PC-9 (cell line): ENCODE measurements around the gene AKAP6. TPM values are rescaled to one million over a fixed set of nuclear protein-coding genes. Genes with fewer than 3 reads are reported as not detected.

Source experiments
- BruUV-seq: library from RNA; stranded (reverse); fragments of 400-500 nt; replicated peaks from 2 replicates; lab custom pipeline; 2021; lab: Mats Ljungman, UMichigan
- CTCF ChIA-PET: fragments of 300-600 bp; sonication (Branson Sonifier 250); formaldehyde crosslinking; loops from one replicate; lab custom pipeline; 2022; ENCODE audit warnings: antibody characterized with exemption; lab: Charles Lee
- POLR2A ChIA-PET: fragments of 300-600 bp; sonication (Branson Sonifier 250); formaldehyde crosslinking; loops from one replicate; lab custom pipeline; 2022; ENCODE audit warnings: antibody characterized with exemption; ENCODE audit not compliant: unreplicated experiment; lab: Charles Lee
- DNase-seq, 2 experiments: peaks; one replicate each; pipeline versions ENCODE4 v3.0.0 to v3.0.0-alpha.2; 2015 to 2022; ENCODE audit warnings: mixed read lengths in 1 of 2
- H2AFZ ChIP-seq: fragments of 200-600 bp; sonication (generic); 2 replicates; pipeline ENCODE4 v1.8.1; 2017; ENCODE audit warnings: antibody characterized with exemption
- H3F3A ChIP-seq: fragments of 200-600 bp; sonication (generic); 2 replicates; pipeline ENCODE4 v1.8.1; 2017; ENCODE audit warnings: antibody characterized with exemption, mild to moderate bottlenecking, low read depth; ENCODE audit not compliant: insufficient read depth
- H3K27ac ChIP-seq: fragments of 200-600 bp; sonication (generic); 2 replicates; pipeline ENCODE4 v1.6.1; 2016; ENCODE audit warnings: mixed run types
- H3K27me3 ChIP-seq: fragments of 200-600 bp; sonication (generic); 2 replicates; pipeline ENCODE4 v1.6.1; 2016; ENCODE audit warnings: low read depth, mixed run types; ENCODE audit not compliant: insufficient read depth
- H3K36me3 ChIP-seq: fragments of 200-600 bp; sonication (generic); 2 replicates; pipeline ENCODE4 v1.6.1; 2016; ENCODE audit warnings: low read depth, mixed run types
- H3K4me1 ChIP-seq: fragments of 200-600 bp; sonication (generic); replicated peaks from 2 replicates; pipeline ENCODE4 v1.6.1; 2016; ENCODE audit warnings: mixed run types; ENCODE audit not compliant: insufficient read depth
- H3K4me2 ChIP-seq: fragments of 200-600 bp; sonication (generic); 2 replicates; pipeline ENCODE4 v1.6.1; 2017; ENCODE audit warnings: mixed run types
- H3K4me3 ChIP-seq: fragments of 200-600 bp; sonication (generic); 2 replicates; pipeline ENCODE4 v1.6.1; 2016; ENCODE audit warnings: mixed run types
- H3K79me2 ChIP-seq: fragments of 200-600 bp; sonication (generic); 2 replicates; pipeline ENCODE4 v1.6.1; 2017; ENCODE audit warnings: low read depth, mixed run types
- H3K9me2 ChIP-seq: fragments of 200-600 bp; sonication (generic); 2 replicates; pipeline ENCODE4 v1.8.1; 2017; ENCODE audit warnings: mild to moderate bottlenecking; ENCODE audit not compliant: insufficient read depth
- H3K9me3 ChIP-seq: fragments of 200-600 bp; sonication (generic); 2 replicates; pipeline ENCODE4 v1.8.1; 2016; ENCODE audit warnings: low read depth; ENCODE audit not compliant: insufficient read depth
- H4K20me1 ChIP-seq: fragments of 200-600 bp; sonication (generic); 2 replicates; pipeline ENCODE4 v1.8.1; 2017; ENCODE audit not compliant: insufficient read depth
- CTCF ChIP-seq: fragments of 200-600 bp; sonication (generic); conservative IDR thresholded peaks from 2 replicates; pipeline ENCODE4 v1.6.1; 2017; ENCODE audit warnings: mixed run types, antibody characterized with exemption, mild to moderate bottlenecking, moderate library complexity
- EZH2 ChIP-seq: fragments of 200-600 bp; sonication (generic); IDR thresholded peaks from 2 replicates; pipeline ENCODE4 v1.8.0; 2017; ENCODE audit warnings: antibody characterized with exemption, low read depth
- intact Hi-C: fragments of 100-400 bp; cut with micrococcal nuclease; formaldehyde crosslinking; loops from one replicate; pipeline ENCODE4 v1.10.0; 2022; ENCODE audit not compliant: unreplicated experiment
- total RNA-seq: library from RNA; stranded (reverse); gene quantifications from 2 replicates; pipeline ENCODE4 v1.2.3, GENCODE V29; 2021

The AKAP6 gene
- total RNA-seq, 1 experiment from 2014 or later, result 2.8 TPM

- CTCF ChIA-PET, result no interaction called here
- Histone ChIP-seq H3K4me2 (no peak overlapping the region), H3K4me3 (no peak overlapping the region)
Measured at GRCh38 chr14:32818581-32818980, 489.5 kb downstream of the AKAP6 start.

GRCh38 chr14:32820181-32820580 is 491.1 kb downstream of the AKAP6 start:
- ChIA-PET POLR2A (no interaction called here), CTCF (no interaction called here)
- Histone ChIP-seq H2AFZ (no peak overlapping the region), H3K9me3 (no peaks in the 10 kb centered on the region), H4K20me1 (no peaks in the 10 kb centered on the region), H3K79me2 (no peaks in the 10 kb centered on the region), H3K4me2 (no peak overlapping the region), H3K4me3 (no peak overlapping the region), H3K27me3 (no peaks in the 10 kb centered on the region), H3F3A (no peaks in the 10 kb centered on the region), H3K27ac (no peak overlapping the region), H3K36me3 (no peaks in the 10 kb centered on the region), H3K9me2 (no peaks in the 10 kb centered on the region), H3K4me1 (no peaks in the 10 kb centered on the region)
- intact Hi-C loops, result no loop called here
- TF ChIP-seq EZH2 (no peak), CTCF (no peak)
- no TSS peak for BruUV-seq
- no peak for DNase-seq

More at GRCh38 chr14:32818581-32818980, 489.5 kb downstream of the AKAP6 start:
- no peaks in the 10 kb centered on the region for H3K4me1 ChIP-seq
- H3K27ac ChIP-seq, result no peak overlapping the region
- POLR2A ChIA-PET, result no interaction called here
- no peaks in the 10 kb centered on the region for H3F3A ChIP-seq
- BruUV-seq, result no TSS peak
- no peaks in the 10 kb centered on the region for H3K27me3 ChIP-seq
- H4K20me1 ChIP-seq, result no peaks in the 10 kb centered on the region
- H3K36me3 ChIP-seq, result no peaks in the 10 kb centered on the region
- H3K9me3 ChIP-seq, result no peaks in the 10 kb centered on the region
- intact Hi-C loops, result no loop called here
- H2AFZ ChIP-seq, result no peak overlapping the region
- TF ChIP-seq CTCF (no peak), EZH2 (no peak)
- no peaks in the 10 kb centered on the region for H3K79me2 ChIP-seq
- no peaks in the 10 kb centered on the region for H3K9me2 ChIP-seq
- no peak for DNase-seq

GRCh38 chr14:32820682-32821081 is 491.6 kb downstream of the AKAP6 start:
- ChIA-PET POLR2A (no interaction called here), CTCF (no interaction called here)
- no peaks in the 10 kb centered on the region for H4K20me1 ChIP-seq
- TF ChIP-seq CTCF, result no peak
- no peak for TF ChIP-seq EZH2
- H2AFZ ChIP-seq, result no peak overlapping the region
- H3K9me2 ChIP-seq, result no peaks in the 10 kb centered on the region
- no peaks in the 10 kb centered on the region for H3K4me1 ChIP-seq
- no peaks in the 10 kb centered on the region for H3K27me3 ChIP-seq
- H3K4me3 ChIP-seq, result no peak overlapping the region
- BruUV-seq, result no TSS peak
- no peak overlapping the region for H3K27ac ChIP-seq
- no peaks in the 10 kb centered on the region for H3K9me3 ChIP-seq
- no peak for DNase-seq
- intact Hi-C loops, result no loop called here
- H3K4me2 ChIP-seq, result no peak overlapping the region
- H3F3A ChIP-seq, result no peaks in the 10 kb centered on the region
- no peaks in the 10 kb centered on the region for H3K36me3 ChIP-seq
- no peaks in the 10 kb centered on the region for H3K79me2 ChIP-seq
